HT1080 (cell line): ENCODE data around the gene IL1B. TPM values are rescaled to one million over a fixed set of nuclear protein-coding genes. Genes with fewer than 3 reads are reported as not detected.

Source experiments
- DNase-seq: peaks from one replicate; pipeline ENCODE4 v3.0.0-alpha.2; 2015; ENCODE audit warnings: low read depth
- total RNA-seq: library from RNA; depleted of rRNA; stranded (reverse); fragments of >200 nt; shearing (Covaris generic); gene quantifications from 2 replicates; pipeline ENCODE4 v1.2.3, GENCODE V29; 2014; rRNA removed

Gene IL1B
- total RNA-seq, 1 experiment from 2014 or later = 9.5 TPM

GRCh38 chr2:112784199-112785189, 52.1 kb downstream of the IL1B start, which contains the start of gene IL1A:
Gene IL1A (minus strand): TSS chr2:112784493. CDS start chr2:112783770, 723 bp downstream.
- peak; percentile 71 for DNase-seq

GRCh38 chr2:112783187-112783714, 53.3 kb downstream of the IL1B start:
- DNase-seq = no peak

- DNase-seq = no peak
Observed at GRCh38 chr2:112782234-112782799, 54.3 kb downstream of the IL1B start.

Other genes starting within 250 kb of the IL1B start
- gene SLC20A1, start 190.8 kb downstream of the IL1B start, total RNA-seq = 225 and 403 TPM in 2 replicates
- gene NT5DC4, start 115.8 kb downstream of the IL1B start, total RNA-seq = not detected in 2 replicates
- gene CKAP2L, start 72.2 kb downstream of the IL1B start, total RNA-seq = 21.1 and 33.7 TPM in 2 replicates
- gene IL1A, start 52.3 kb downstream of the IL1B start, total RNA-seq = 0.85 and 1.1 TPM in 2 replicates
- not detected in 2 replicates for gene IL37, start 74.4 kb upstream of the IL1B start, total RNA-seq
- not detected in 2 replicates for gene IL36G, start 141.2 kb upstream of the IL1B start, total RNA-seq
- gene IL36A, start 168.7 kb upstream of the IL1B start, total RNA-seq = not detected in 2 replicates
- gene IL36B, start 216.1 kb upstream of the IL1B start, total RNA-seq = not detected in 2 replicates
- not detected in 2 replicates for gene IL36RN, start 222.4 kb upstream of the IL1B start, total RNA-seq
- not detected in 2 replicates for gene IL1F10, start 231.2 kb upstream of the IL1B start, total RNA-seq